Fibroblast of the aortic adventitia (primary cell): ENCODE data around the gene BMF. TPM values are rescaled to one million over a fixed set of nuclear protein-coding genes. Genes with fewer than 3 reads are reported as not detected.

ENCODE experiments used
- DNase-seq: peaks from one replicate; pipeline ENCODE4 v3.0.0-alpha.2; 2010; ENCODE audit warnings: low read depth
- H3K4me3 ChIP-seq: 2 replicates; pipeline ENCODE4 v1.5.1; 2011; ENCODE audit warnings: low read depth, mild to moderate bottlenecking, control low read depth, low read length, moderate library complexity
- CTCF ChIP-seq: IDR thresholded peaks from 2 replicates; pipeline ENCODE4 v1.5.1; 2011; ENCODE audit warnings: mild to moderate bottlenecking, low read length, control low read depth, inconsistent platforms; ENCODE audit not compliant: insufficient read depth
- total RNA-seq: library from RNA; depleted of rRNA; stranded (reverse); fragments of >200 nt; gene quantifications from 2 replicates; pipeline ENCODE4 v1.2.3, GENCODE V29; 2012; ENCODE audit warnings: low replicate concordance

BMF gene
- total RNA-seq, 1 donor, result 2.3 TPM

- H3K4me3 ChIP-seq, result no peak overlapping the region
- peak; percentile 29 for DNase-seq
- no peak for TF ChIP-seq CTCF
Observed at GRCh38 chr15:40088929-40089755, 19.5 kb downstream of the BMF start.

GRCh38 chr15:40087991-40088928, 20.4 kb downstream of the BMF start:
- DNase-seq, result peak; percentile 49
- no peak for TF ChIP-seq CTCF
- H3K4me3 ChIP-seq, result no peak overlapping the region

- H3K4me3 ChIP-seq, result no peak overlapping the region
- DNase-seq, result no peak
- TF ChIP-seq CTCF, result no peak
Observed at GRCh38 chr15:40087068-40087810, 21.4 kb downstream of the BMF start.

- no peak for DNase-seq
Observed at GRCh38 chr15:40085266-40085665, 23.4 kb downstream of the BMF start.

GRCh38 chr15:40084650-40085049, 24.0 kb downstream of the BMF start:
- no peak for TF ChIP-seq CTCF
- no peak for DNase-seq
- no peak overlapping the region for H3K4me3 ChIP-seq

More at GRCh38 chr15:40085266-40085665, 23.4 kb downstream of the BMF start:
- TF ChIP-seq CTCF, result no peak
- no peak overlapping the region for H3K4me3 ChIP-seq

- H3K4me3 ChIP-seq, result no peak overlapping the region
- DNase-seq, result no peak
- no peak for TF ChIP-seq CTCF
Observed at GRCh38 chr15:40082195-40082883, 26.3 kb downstream of the BMF start.
